IMR-90 (cell line): ENCODE data around the gene ATP2A3. TPM values are rescaled to one million over a fixed set of nuclear protein-coding genes. Genes with fewer than 3 reads are reported as not detected.

Experiments used
- ATAC-seq: fragments of 200-7000 bp; cut with Tn5 transposase; 2 replicates; pipeline ENCODE4 v1.9.1; 2020; ENCODE audit warnings: low read depth, mild to moderate bottlenecking, moderate library complexity
- BruUV-seq: library from RNA; stranded (reverse); fragments of 400-500 nt; replicated peaks from 2 replicates; lab custom pipeline; 2021; lab: Mats Ljungman, UMichigan
- CTCF ChIA-PET: fragments of 300-600 bp; formaldehyde crosslinking; extraction: SDS; loops from one replicate; lab custom pipeline; 2021; ENCODE audit warnings: antibody characterized with exemption; lab: Yijun Ruan, JAX
- POLR2A ChIA-PET: fragments of 300-600 bp; sonication (Branson Sonifier 250); formaldehyde crosslinking; loops from one replicate; lab custom pipeline; 2022; ENCODE audit warnings: antibody characterized with exemption; ENCODE audit not compliant: unreplicated experiment; lab: Charles Lee
- DNase-seq: peaks from one replicate; pipeline ENCODE4 v3.0.0; 2013
- H2AFZ ChIP-seq: replicated peaks from 2 replicates; pipeline ENCODE3; 2013; ENCODE audit warnings: low read length, mild to moderate bottlenecking; ENCODE audit not compliant: poor library complexity
- H2AK5ac ChIP-seq: 2 replicates; pipeline ENCODE4 v1.6.1; 2013; ENCODE audit warnings: low read depth, low read length, inconsistent platforms
- H2AK9ac ChIP-seq: replicated peaks from 2 replicates; pipeline ENCODE3; 2013; ENCODE audit warnings: mild to moderate bottlenecking, low read depth, low read length, moderate library complexity; ENCODE audit not compliant: poor library complexity
- H2BK120ac ChIP-seq: 2 replicates; pipeline ENCODE4 v1.6.1; 2013; ENCODE audit warnings: low read depth, low read length, inconsistent platforms
- H2BK15ac ChIP-seq: 3 replicates; pipeline ENCODE4 v1.6.1; 2013; ENCODE audit warnings: low read depth, low read length, inconsistent platforms
- H2BK20ac ChIP-seq: 2 replicates; pipeline ENCODE4 v1.6.1; 2013; ENCODE audit warnings: low read depth, mild to moderate bottlenecking, inconsistent platforms, low read length, moderate library complexity
- H2BK5ac ChIP-seq: 2 replicates; pipeline ENCODE4 v1.6.1; 2013; ENCODE audit warnings: mild to moderate bottlenecking, low read depth, low read length, inconsistent platforms; ENCODE audit not compliant: poor library complexity, severe bottlenecking
- H3K14ac ChIP-seq: replicated peaks from 2 replicates; pipeline ENCODE4 v1.6.1; 2013; ENCODE audit warnings: low read depth, low read length, inconsistent platforms
- H3K18ac ChIP-seq: 2 replicates; pipeline ENCODE4 v1.6.1; 2013; ENCODE audit warnings: low read depth, low read length, control low read depth
- H3K23ac ChIP-seq: 2 replicates; pipeline ENCODE4 v1.6.1; 2013; ENCODE audit warnings: low read depth, low read length, inconsistent platforms
- H3K27ac ChIP-seq: 2 replicates; pipeline ENCODE4 v1.5.1; 2013; ENCODE audit warnings: mild to moderate bottlenecking, control low read depth, low read length; ENCODE audit not compliant: insufficient read depth
- H3K27me3 ChIP-seq: 2 replicates; pipeline ENCODE4 v1.6.1; 2013; ENCODE audit warnings: low read length; ENCODE audit not compliant: control insufficient read depth, insufficient read depth
- H3K36me3 ChIP-seq: 2 replicates; pipeline ENCODE4 v1.6.1; 2013; ENCODE audit warnings: low read length, mixed read lengths; ENCODE audit not compliant: control insufficient read depth, insufficient read depth
- H3K4ac ChIP-seq: 2 replicates; pipeline ENCODE4 v1.6.1; 2013; ENCODE audit warnings: low read depth, low read length, inconsistent platforms
- H3K4me1 ChIP-seq: 2 replicates; pipeline ENCODE4 v1.6.1; 2013; ENCODE audit warnings: low read length, mixed read lengths; ENCODE audit not compliant: control insufficient read depth, insufficient read depth
- H3K4me2 ChIP-seq: 2 replicates; pipeline ENCODE4 v1.6.1; 2013; ENCODE audit warnings: low read depth, mild to moderate bottlenecking, control low read depth, low read length, moderate library complexity
- H3K4me3 ChIP-seq: 2 replicates; pipeline ENCODE4 v1.5.1; 2013; ENCODE audit warnings: low read depth, mild to moderate bottlenecking, control low read depth, low read length, moderate library complexity; ENCODE audit not compliant: insufficient read depth
- H3K56ac ChIP-seq: 2 replicates; pipeline ENCODE4 v1.6.1; 2013; ENCODE audit warnings: low read length, inconsistent platforms; ENCODE audit not compliant: insufficient read depth; ENCODE audit errors: extremely low read depth
- H3K79me1 ChIP-seq, 2 experiments: 2 replicates each; pipeline ENCODE4 v1.6.1; 2013; ENCODE audit warnings: low read length in 2 of 2, inconsistent platforms in 1 of 2, low read depth in 1 of 2
- H3K9ac ChIP-seq: 2 replicates; pipeline ENCODE4 v1.6.1; 2013; ENCODE audit warnings: low read depth, low read length, control low read depth
- H3K9me1 ChIP-seq: 2 replicates; pipeline ENCODE4 v1.6.1; 2013; ENCODE audit warnings: low read length, inconsistent platforms; ENCODE audit not compliant: insufficient read depth
- H3K9me3 ChIP-seq: 2 replicates; pipeline ENCODE4 v1.6.1; 2013; ENCODE audit warnings: low read length; ENCODE audit not compliant: control insufficient read depth, insufficient read depth
- H4K20me1 ChIP-seq: 2 replicates; pipeline ENCODE4 v1.6.1; 2013; ENCODE audit warnings: low read length, inconsistent platforms; ENCODE audit not compliant: insufficient read depth
- H4K5ac ChIP-seq: 2 replicates; pipeline ENCODE4 v1.6.1; 2013; ENCODE audit warnings: mild to moderate bottlenecking, low read depth, low read length, control low read depth
- H4K8ac ChIP-seq, 2 experiments: 2 replicates each; pipeline ENCODE4 v1.6.1; 2013; ENCODE audit warnings: low read depth in 2 of 2, low read length in 2 of 2, control low read depth in 1 of 2, inconsistent platforms in 1 of 2
- H4K91ac ChIP-seq: 2 replicates; pipeline ENCODE4 v1.6.1; 2013; ENCODE audit warnings: low read depth, low read length, inconsistent platforms; ENCODE audit not compliant: insufficient read depth
- CEBPB ChIP-seq: IDR thresholded peaks from 2 replicates; pipeline ENCODE4 v1.6.1; 2012; ENCODE audit warnings: low read depth, low read length, improper control_type of control experiment
- WGBS, 2 experiments: methylation state at CpG; one replicate each; pipeline versions ENCODE4 v1.1.5 to v1.1.7; 2013; ENCODE audit warnings: missing lambda C conversion rate in 2 of 2; ENCODE audit not compliant: insufficient read length in 1 of 2; ENCODE audit errors: extremely low coverage in 2 of 2; 5-methylcytosine and 5-hydroxymethylcytosine counted together
- dilution Hi-C: fragments of 300-500 bp; cut with HindIII; formaldehyde crosslinking; loops from one replicate; pipeline ENCODE4 v1.14.3; 2018; ENCODE audit warnings: low sequenced_read_pairs; ENCODE audit not compliant: unreplicated experiment
- in situ Hi-C: fragments of 300-500 bp; cut with MboI; formaldehyde crosslinking; loops from 3 replicates; pipeline ENCODE4 v1.14.3; 2019; ENCODE audit warnings: low sequenced_read_pairs, inconsistent platforms, mixed read lengths
- intact Hi-C: fragments of 100-400 bp; cut with micrococcal nuclease; formaldehyde crosslinking; loops from 2 replicates; pipeline ENCODE4 v1.10.0; 2022
- polyA plus RNA-seq, 3 experiments: library from polyadenylated mRNA; depleted of rRNA; stranded (reverse); fragments of >200 nt; gene quantifications; 2 replicates each; pipeline ENCODE4 v1.2.3, GENCODE V29; 2012; ENCODE audit warnings: low replicate concordance in 1 of 3
- total RNA-seq: library from RNA; depleted of rRNA; stranded (reverse); fragments of >200 nt; gene quantifications from 2 replicates; pipeline ENCODE4 v1.2.3, GENCODE V29; 2012

ATP2A3 gene
- total and polyA plus RNA-seq, 2 of the 4 experiments (the other 2 are of a cell fraction): 0.18 to 0.63 TPM

GRCh38 chr17:3974980-3975379 is 10.7 kb upstream of the ATP2A3 start:
- intact Hi-C loops (no loop called here), in situ Hi-C loops (no loop called here), dilution Hi-C loops (no loop called here)
- ATAC-seq (no peak), DNase-seq (no peak)
- no peak overlapping the region for H3K23ac ChIP-seq
- H2BK15ac ChIP-seq: no peak overlapping the region
- no peaks in the 10 kb centered on the region for H3K36me3 ChIP-seq
- peaks cover 17% of the 10 kb centered on the region for H3K9me3 ChIP-seq
- BruUV-seq: no TSS peak
- ChIA-PET POLR2A (no interaction called here), CTCF (no interaction called here)
- no peak for TF ChIP-seq CEBPB
- no peak overlapping the region for H3K4ac ChIP-seq
- H3K14ac ChIP-seq: no peak overlapping the region
- H2BK20ac ChIP-seq: no peak overlapping the region
- no peak overlapping the region for H3K27ac ChIP-seq
- H2AFZ ChIP-seq: no peak overlapping the region
- no peak overlapping the region for H4K91ac ChIP-seq
- H3K56ac ChIP-seq: no peak overlapping the region
- no peak overlapping the region for H2AK5ac ChIP-seq
- H3K4me2 ChIP-seq: no peak overlapping the region
- 80% methylated on average over 1 of the region's 9 CpGs; no CpG with 5 or more reads in 1 of the 2 experiments for WGBS, 2 experiments
- no peaks in the 10 kb centered on the region for H3K79me1 ChIP-seq
- H2AK9ac ChIP-seq: no peak overlapping the region
- no peaks in the 10 kb centered on the region for H4K20me1 ChIP-seq
- no peaks in the 10 kb centered on the region for H3K9me1 ChIP-seq
- no peak overlapping the region for H3K9ac ChIP-seq
- no peak overlapping the region for H3K4me3 ChIP-seq
- no peak overlapping the region for H2BK5ac ChIP-seq
- no peak overlapping the region for H4K5ac ChIP-seq
- H4K8ac ChIP-seq: no peak overlapping the region
- H2BK120ac ChIP-seq: no peak overlapping the region
- H3K18ac ChIP-seq: no peak overlapping the region
- H3K27me3 ChIP-seq: peaks cover 22% of the 10 kb centered on the region
- H3K4me1 ChIP-seq: no peaks in the 10 kb centered on the region
